ENCODE measurements around the gene PIF1.
"Not testable (repeated sequence)": the region's sequence is repeated elsewhere in the genome, so short reads cannot be mapped to it uniquely, and the experiment has no call there.

Gene PIF1

GRCh38 chr15:64810497-64811326 is 14.7 kb downstream of the PIF1 start:
- no peak for DNase-seq (ENCODE audit: low read depth in 2 of 3, low spot score in 2 of 3)

GRCh38 chr15:64809649-64810496 is 15.6 kb downstream of the PIF1 start:
- peak; percentile 16 to 71 (median 45) for DNase-seq (ENCODE audit: low read depth in 2 of 3, low spot score in 2 of 3)

- no peak for DNase-seq (ENCODE audit: low read depth in 2 of 3, low spot score in 2 of 3)
Observed at GRCh38 chr15:64808785-64809453, 16.5 kb downstream of the PIF1 start.

GRCh38 chr15:64807751-64808222 is 17.7 kb downstream of the PIF1 start:
- DNase-seq (ENCODE audit: low read depth in 2 of 3, low spot score in 2 of 3), result no peak

- no peak for DNase-seq (ENCODE audit: low read depth in 2 of 3, low spot score in 2 of 3)
Observed at GRCh38 chr15:64807051-64807749, 18.2 kb downstream of the PIF1 start.

- no peak for DNase-seq (ENCODE audit: low read depth in 2 of 3, low spot score in 2 of 3)
Observed at GRCh38 chr15:64806509-64806908, 18.9 kb downstream of the PIF1 start.

GRCh38 chr15:64804619-64805018 is 20.8 kb downstream of the PIF1 start:
- no peak for DNase-seq (ENCODE audit: low read depth in 2 of 3, low spot score in 2 of 3)

GRCh38 chr15:64803526-64803925 is 21.9 kb downstream of the PIF1 start:
- no peak for DNase-seq (ENCODE audit: low read depth in 2 of 3, low spot score in 2 of 3)

- DNase-seq (ENCODE audit: low read depth in 2 of 3, low spot score in 2 of 3), result no peak
Observed at GRCh38 chr15:64800476-64800875, 25.0 kb downstream of the PIF1 start.

GRCh38 chr15:64798905-64799304 is 26.5 kb downstream of the PIF1 start:
- not testable (repeated sequence) for DNase-seq (ENCODE audit: low read depth in 2 of 3, low spot score in 2 of 3)

GRCh38 chr15:64795921-64796320 is 29.5 kb downstream of the PIF1 start:
- not testable (repeated sequence) for DNase-seq (ENCODE audit: low read depth in 2 of 3, low spot score in 2 of 3)

GRCh38 chr15:64795299-64795698 is 30.1 kb downstream of the PIF1 start:
- not testable (repeated sequence) for DNase-seq (ENCODE audit: low read depth in 2 of 3, low spot score in 2 of 3)

- no peak for DNase-seq (ENCODE audit: low read depth in 2 of 3, low spot score in 2 of 3)
Observed at GRCh38 chr15:64792282-64792681, 33.2 kb downstream of the PIF1 start.

- DNase-seq (ENCODE audit: low read depth in 2 of 3, low spot score in 2 of 3), result no peak
Observed at GRCh38 chr15:64791401-64791800, 34.0 kb downstream of the PIF1 start.

- no peak for DNase-seq (ENCODE audit: low read depth in 2 of 3, low spot score in 2 of 3)
Observed at GRCh38 chr15:64783796-64784195, 41.7 kb downstream of the PIF1 start.

GRCh38 chr15:64782751-64783150 is 42.7 kb downstream of the PIF1 start:
- DNase-seq (ENCODE audit: low read depth in 2 of 3, low spot score in 2 of 3), result no peak

- no peak for DNase-seq (ENCODE audit: low read depth in 2 of 3, low spot score in 2 of 3)
Observed at GRCh38 chr15:64781299-64781698, 44.1 kb downstream of the PIF1 start.

GRCh38 chr15:64780600-64781156 is 44.8 kb downstream of the PIF1 start:
- no peak for DNase-seq (ENCODE audit: low read depth in 2 of 3, low spot score in 2 of 3)

GRCh38 chr15:64779630-64780029 is 45.8 kb downstream of the PIF1 start:
- no peak for DNase-seq (ENCODE audit: low read depth in 2 of 3, low spot score in 2 of 3)

- DNase-seq (ENCODE audit: low read depth in 2 of 3, low spot score in 2 of 3), result no peak
Observed at GRCh38 chr15:64779024-64779423, 46.4 kb downstream of the PIF1 start.

GRCh38 chr15:64776402-64776786 is 49.1 kb downstream of the PIF1 start:
- DNase-seq (ENCODE audit: low read depth in 2 of 3, low spot score in 2 of 3), result no peak

Measured in activated CD8-positive, alpha-beta memory T cell treated with anti-CD3 and anti-CD28 coated beads for 48 hours (primary cell).